ENCODE data around the gene DCBLD2.

DNA sequence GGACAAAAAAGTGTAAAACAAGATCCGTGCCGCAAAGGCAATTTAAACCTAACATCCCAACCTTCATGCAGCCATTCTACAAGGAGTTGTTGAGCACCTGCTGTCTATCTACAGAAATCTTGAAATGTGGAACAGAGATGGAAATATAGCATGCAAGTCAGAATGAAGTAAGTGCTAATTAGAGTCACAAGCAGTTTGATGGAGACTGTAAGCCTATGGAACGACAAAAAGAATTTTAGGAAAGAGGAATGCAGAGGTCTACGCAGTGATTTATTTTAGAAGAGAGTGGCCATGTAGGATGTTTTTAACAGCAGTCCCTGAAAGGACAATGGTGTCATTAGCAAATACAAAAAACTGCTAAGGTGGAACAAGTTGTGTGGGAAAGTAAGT, 851 bp upstream of the DCBLD2 start:
- TF ChIP-seq POLR2A (IDR thresholded peaks at IDR 0.05; ENCODE audit: low read depth) = no peak
- TF ChIP-seq, protein P1, sequence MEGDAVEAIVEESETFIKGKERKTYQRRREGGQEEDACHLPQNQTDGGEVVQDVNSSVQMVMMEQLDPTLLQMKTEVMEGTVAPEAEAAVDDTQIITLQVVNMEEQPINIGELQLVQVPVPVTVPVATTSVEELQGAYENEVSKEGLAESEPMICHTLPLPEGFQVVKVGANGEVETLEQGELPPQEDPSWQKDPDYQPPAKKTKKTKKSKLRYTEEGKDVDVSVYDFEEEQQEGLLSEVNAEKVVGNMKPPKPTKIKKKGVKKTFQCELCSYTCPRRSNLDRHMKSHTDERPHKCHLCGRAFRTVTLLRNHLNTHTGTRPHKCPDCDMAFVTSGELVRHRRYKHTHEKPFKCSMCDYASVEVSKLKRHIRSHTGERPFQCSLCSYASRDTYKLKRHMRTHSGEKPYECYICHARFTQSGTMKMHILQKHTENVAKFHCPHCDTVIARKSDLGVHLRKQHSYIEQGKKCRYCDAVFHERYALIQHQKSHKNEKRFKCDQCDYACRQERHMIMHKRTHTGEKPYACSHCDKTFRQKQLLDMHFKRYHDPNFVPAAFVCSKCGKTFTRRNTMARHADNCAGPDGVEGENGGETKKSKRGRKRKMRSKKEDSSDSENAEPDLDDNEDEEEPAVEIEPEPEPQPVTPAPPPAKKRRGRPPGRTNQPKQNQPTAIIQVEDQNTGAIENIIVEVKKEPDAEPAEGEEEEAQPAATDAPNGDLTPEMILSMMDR (IDR thresholded peaks at IDR 0.05) = no peak
- no peak for TF ChIP-seq POLR2AphosphoS5 (IDR thresholded peaks at IDR 0.05)
- no peak for TF ChIP-seq EP300 (IDR thresholded peaks at IDR 0.05)
